CMK (cell line): ENCODE measurements around the gene AOC2.
"Not testable (repeated sequence)": the region's sequence is repeated elsewhere in the genome, so short reads cannot be mapped to it uniquely, and the experiment has no call there.

Experiments used
- DNase-seq: peaks from one replicate; pipeline ENCODE4 v3.0.0-alpha.2; 2010; ENCODE audit warnings: low read depth

The AOC2 gene

GRCh38 chr17:42883802-42884558 is 39.6 kb downstream of the AOC2 start:
- no peak for DNase-seq

- DNase-seq, result not testable (repeated sequence)
Measured at GRCh38 chr17:42885806-42886205, 41.4 kb downstream of the AOC2 start.

GRCh38 chr17:42886283-42887176 is 42.1 kb downstream of the AOC2 start:
- DNase-seq, result no peak

- no peak for DNase-seq
Measured at GRCh38 chr17:42889809-42890208, 45.4 kb downstream of the AOC2 start.

GRCh38 chr17:42891539-42892152 is 47.3 kb downstream of the AOC2 start:
- no peak for DNase-seq

GRCh38 chr17:42893359-42893758 is 49.0 kb downstream of the AOC2 start:
- DNase-seq, result no peak

- DNase-seq, result no peak
Measured at GRCh38 chr17:42894283-42895184, 50.2 kb downstream of the AOC2 start.

- DNase-seq, result no peak
Measured at GRCh38 chr17:42895185-42895555, 50.8 kb downstream of the AOC2 start.

GRCh38 chr17:42898147-42898811 is 53.9 kb downstream of the AOC2 start:
- no peak for DNase-seq

- DNase-seq, result not testable (repeated sequence)
Measured at GRCh38 chr17:42899981-42900380, 55.6 kb downstream of the AOC2 start.
